A673 (cell line): ENCODE data around the gene FRAS1. TPM values are rescaled to one million over a fixed set of nuclear protein-coding genes. Genes with fewer than 3 reads are reported as not detected.

Experiments
- BruUV-seq: library from RNA; stranded (reverse); fragments of 400-500 nt; replicated peaks from 2 replicates; lab custom pipeline; 2021; lab: Mats Ljungman, UMichigan
- CTCF ChIA-PET: fragments of 300-600 bp; sonication (Branson Sonifier 250); formaldehyde crosslinking; loops from one replicate; lab custom pipeline; 2022; ENCODE audit warnings: antibody characterized with exemption; lab: Charles Lee
- POLR2A ChIA-PET: fragments of 300-600 bp; sonication (Branson Sonifier 250); formaldehyde crosslinking; loops from one replicate; lab custom pipeline; 2022; ENCODE audit warnings: antibody characterized with exemption; ENCODE audit not compliant: low non-redundant PET; lab: Charles Lee
- DNase-seq: peaks from one replicate; pipeline ENCODE4 v3.0.0-alpha.2; 2015; ENCODE audit warnings: low spot score
- H3K27ac ChIP-seq: fragments of 200-600 bp; sonication (generic); 2 replicates; pipeline ENCODE4 v1.5.1; 2016; ENCODE audit warnings: mixed run types, low read depth, mild to moderate bottlenecking, mixed read lengths, antibody characterized with exemption, low read length; ENCODE audit not compliant: poor library complexity, severe bottlenecking
- H3K27me3 ChIP-seq: fragments of 200-600 bp; sonication (generic); replicated peaks from 2 replicates; pipeline ENCODE4 v1.6.1; 2017; ENCODE audit warnings: mixed run types, low read depth, mild to moderate bottlenecking, mixed read lengths, antibody characterized with exemption, low read length; ENCODE audit not compliant: insufficient read depth, poor library complexity
- H3K36me3 ChIP-seq: fragments of 200-600 bp; sonication (generic); 2 replicates; pipeline ENCODE4 v1.6.1; 2016; ENCODE audit warnings: mixed run types, mild to moderate bottlenecking, mixed read lengths, antibody characterized with exemption, low read length; ENCODE audit not compliant: insufficient read depth, poor library complexity, severe bottlenecking
- H3K4me1 ChIP-seq: fragments of 200-600 bp; sonication (generic); 2 replicates; pipeline ENCODE4 v1.6.1; 2017; ENCODE audit warnings: mixed run types, mild to moderate bottlenecking, mixed read lengths, antibody characterized with exemption, low read length; ENCODE audit not compliant: insufficient read depth, poor library complexity, severe bottlenecking
- H3K4me3 ChIP-seq: fragments of 200-600 bp; sonication (generic); 2 replicates; pipeline ENCODE4 v1.5.1; 2016; ENCODE audit warnings: low read depth, mixed run types, mild to moderate bottlenecking, mixed read lengths, low read length; ENCODE audit not compliant: poor library complexity, severe bottlenecking
- H3K9me3 ChIP-seq: fragments of 200-600 bp; sonication (generic); 2 replicates; pipeline ENCODE4 v1.6.1; 2016; ENCODE audit warnings: mixed run types, low read depth, mild to moderate bottlenecking, mixed read lengths, antibody characterized with exemption, low read length; ENCODE audit not compliant: poor library complexity, severe bottlenecking
- CTCF ChIP-seq: fragments of 300-800, 200-600 bp; sonication (generic); conservative IDR thresholded peaks from 2 replicates; pipeline ENCODE4 v1.5.1; 2017; ENCODE audit warnings: low read depth, mild to moderate bottlenecking, antibody characterized with exemption, low read length, moderate library complexity, mixed read lengths
- EZH2 ChIP-seq: fragments of 200-600 bp; sonication (generic); IDR thresholded peaks from 2 replicates; pipeline ENCODE4 v1.6.1; 2017; ENCODE audit warnings: borderline replicate concordance, low read depth, mild to moderate bottlenecking, mixed read lengths, antibody characterized with exemption, low read length; ENCODE audit not compliant: poor library complexity, severe bottlenecking
- intact Hi-C: fragments of 100-400 bp; cut with micrococcal nuclease; formaldehyde crosslinking; loops from one replicate; pipeline ENCODE4 v1.10.0; 2022; ENCODE audit not compliant: unreplicated experiment
- total RNA-seq: library from RNA; stranded (reverse); gene quantifications from 2 replicates; pipeline ENCODE4 v1.2.3, GENCODE V29; 2021

The FRAS1 gene
- total RNA-seq, 1 experiment from 2014 or later = 0.06 TPM

GRCh38 chr4:78031417-78031950 lies 25.6 kb upstream of the FRAS1 start:
- TF ChIP-seq EZH2 = no peak
- TF ChIP-seq CTCF = no peak
- CTCF ChIA-PET = no interaction called here

GRCh38 chr4:78032446-78032845 lies 24.7 kb upstream of the FRAS1 start:
- H3K27me3 ChIP-seq = no peaks in the 10 kb centered on the region
- no peak overlapping the region for H3K4me3 ChIP-seq
- POLR2A ChIA-PET = no interaction called here
- CTCF ChIA-PET = no interaction called here
- DNase-seq = no peak
- no peaks in the 10 kb centered on the region for H3K4me1 ChIP-seq
- H3K27ac ChIP-seq = no peak overlapping the region
- no peak for TF ChIP-seq CTCF
- TF ChIP-seq EZH2 = no peak
- H3K9me3 ChIP-seq = no peaks in the 10 kb centered on the region
- BruUV-seq = no TSS peak
- intact Hi-C loops = no loop called here
- no peaks in the 10 kb centered on the region for H3K36me3 ChIP-seq

More at GRCh38 chr4:78031417-78031950, 25.6 kb upstream of the FRAS1 start:
- Histone ChIP-seq H3K27ac (no peak overlapping the region), H3K36me3 (no peaks in the 10 kb centered on the region), H3K9me3 (no peaks in the 10 kb centered on the region), H3K4me1 (no peaks in the 10 kb centered on the region), H3K4me3 (no peak overlapping the region), H3K27me3 (no peaks in the 10 kb centered on the region)
- no peak for DNase-seq
- POLR2A ChIA-PET = no interaction called here
- no TSS peak for BruUV-seq
- intact Hi-C loops = no loop called here

GRCh38 chr4:78032929-78033328 lies 24.2 kb upstream of the FRAS1 start:
- ChIA-PET CTCF (no interaction called here), POLR2A (no interaction called here)
- H3K4me1 ChIP-seq = no peaks in the 10 kb centered on the region
- no peak for DNase-seq
- BruUV-seq = no TSS peak
- intact Hi-C loops = no loop called here
- TF ChIP-seq CTCF (no peak), EZH2 (no peak)
- H3K36me3 ChIP-seq = no peaks in the 10 kb centered on the region
- no peak overlapping the region for H3K27ac ChIP-seq
- H3K27me3 ChIP-seq = no peaks in the 10 kb centered on the region
- H3K4me3 ChIP-seq = no peak overlapping the region
- H3K9me3 ChIP-seq = no peaks in the 10 kb centered on the region
